Measurements from ENCODE around the gene C16orf82.
A peak's percentile ranks its signal among the peaks of the same experiment; 100 is the strongest.

C16orf82 gene

GRCh38 chr16:27088216-27088615 lies 21.5 kb downstream of the C16orf82 start:
- DNase-seq (ENCODE audit: low spot score): no peak

GRCh38 chr16:27096375-27096774 lies 29.6 kb downstream of the C16orf82 start:
- no peak for DNase-seq (ENCODE audit: low spot score)

DNA sequence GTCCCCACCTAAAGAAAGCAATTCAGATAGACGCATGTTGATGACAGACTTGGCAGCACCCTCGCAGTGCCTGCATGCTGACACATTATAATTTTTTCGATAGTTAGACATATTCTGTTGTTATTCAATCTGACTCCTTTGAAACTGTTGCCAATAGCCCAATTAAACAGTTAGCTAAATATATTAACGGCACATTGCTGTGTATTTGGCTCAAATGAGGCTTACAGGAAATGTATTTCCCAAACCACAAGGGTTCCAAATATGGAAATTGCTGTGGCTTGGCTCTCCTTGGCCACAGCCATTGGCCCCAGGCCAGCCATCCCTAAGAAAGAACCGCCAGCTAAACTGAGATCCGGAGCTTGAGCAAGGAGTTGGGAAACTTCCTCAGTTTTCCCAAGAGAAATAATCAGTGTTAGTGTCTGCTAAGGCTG lies 31.1 kb downstream of the C16orf82 start:
- no peak for DNase-seq (ENCODE audit: low spot score)

DNA sequence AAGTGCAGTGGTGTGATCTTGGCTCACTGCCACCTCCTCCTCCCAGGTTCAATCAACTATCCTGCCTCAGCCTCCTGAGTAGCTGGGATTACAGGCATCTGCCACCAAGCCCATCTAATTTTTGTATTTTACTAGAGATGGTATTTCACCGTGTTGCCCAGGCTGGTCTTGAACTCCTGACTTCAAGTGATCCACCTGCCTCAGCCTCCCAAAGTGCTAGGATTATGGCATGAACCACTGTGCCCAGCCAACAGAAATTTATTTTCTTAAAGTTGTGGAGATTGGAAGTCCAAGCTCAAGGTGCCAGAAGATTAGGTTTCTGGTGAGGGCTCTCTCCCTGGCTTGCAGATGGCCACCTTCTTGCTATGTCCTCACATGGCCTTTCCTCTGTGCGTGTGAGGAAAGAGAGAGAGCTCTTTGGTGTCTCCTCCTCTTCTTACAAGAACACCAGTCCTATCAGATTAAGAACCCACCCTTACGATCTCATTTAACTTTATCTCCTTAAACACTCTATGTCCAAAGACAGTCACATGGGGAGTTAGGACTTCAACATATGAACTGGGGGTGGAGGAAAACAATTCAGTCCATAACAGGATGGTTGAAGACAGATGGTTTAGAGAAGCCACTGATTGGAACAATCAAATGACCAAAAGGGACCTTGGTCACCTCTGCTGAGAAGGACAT lies 31.8 kb downstream of the C16orf82 start:
- DNase-seq (ENCODE audit: low spot score): no peak

GRCh38 chr16:27102701-27103575 lies 36.2 kb downstream of the C16orf82 start:
- no peak for DNase-seq (ENCODE audit: low spot score)

DNA sequence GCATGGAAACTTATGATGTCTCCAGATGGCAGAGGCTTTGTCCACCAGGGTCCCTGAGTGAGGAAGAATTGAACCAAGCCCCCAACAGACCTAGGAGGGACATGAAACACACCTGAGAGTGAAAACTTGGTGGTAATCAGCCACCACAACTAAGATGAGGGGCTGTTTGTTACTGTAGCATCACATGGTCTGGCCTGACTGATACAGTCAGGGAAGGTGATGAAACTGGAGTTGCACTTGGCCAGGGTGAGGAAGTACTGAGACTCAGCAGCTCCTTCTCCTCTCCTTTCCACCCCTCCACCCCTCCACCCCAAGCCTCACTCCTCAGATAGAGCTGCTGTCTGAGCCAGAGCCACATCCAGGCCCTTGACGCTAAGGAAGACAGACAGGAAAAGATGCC lies 37.2 kb downstream of the C16orf82 start:
- no peak for DNase-seq (ENCODE audit: low spot score)

GRCh38 chr16:27106305-27106704 lies 39.6 kb downstream of the C16orf82 start:
- no peak for DNase-seq (ENCODE audit: low spot score)

- DNase-seq (ENCODE audit: low spot score): no peak
Observed at GRCh38 chr16:27107185-27107592, 40.5 kb downstream of the C16orf82 start.

- DNase-seq (ENCODE audit: low spot score): no peak
Observed at GRCh38 chr16:27108051-27108770, 41.5 kb downstream of the C16orf82 start.

DNA sequence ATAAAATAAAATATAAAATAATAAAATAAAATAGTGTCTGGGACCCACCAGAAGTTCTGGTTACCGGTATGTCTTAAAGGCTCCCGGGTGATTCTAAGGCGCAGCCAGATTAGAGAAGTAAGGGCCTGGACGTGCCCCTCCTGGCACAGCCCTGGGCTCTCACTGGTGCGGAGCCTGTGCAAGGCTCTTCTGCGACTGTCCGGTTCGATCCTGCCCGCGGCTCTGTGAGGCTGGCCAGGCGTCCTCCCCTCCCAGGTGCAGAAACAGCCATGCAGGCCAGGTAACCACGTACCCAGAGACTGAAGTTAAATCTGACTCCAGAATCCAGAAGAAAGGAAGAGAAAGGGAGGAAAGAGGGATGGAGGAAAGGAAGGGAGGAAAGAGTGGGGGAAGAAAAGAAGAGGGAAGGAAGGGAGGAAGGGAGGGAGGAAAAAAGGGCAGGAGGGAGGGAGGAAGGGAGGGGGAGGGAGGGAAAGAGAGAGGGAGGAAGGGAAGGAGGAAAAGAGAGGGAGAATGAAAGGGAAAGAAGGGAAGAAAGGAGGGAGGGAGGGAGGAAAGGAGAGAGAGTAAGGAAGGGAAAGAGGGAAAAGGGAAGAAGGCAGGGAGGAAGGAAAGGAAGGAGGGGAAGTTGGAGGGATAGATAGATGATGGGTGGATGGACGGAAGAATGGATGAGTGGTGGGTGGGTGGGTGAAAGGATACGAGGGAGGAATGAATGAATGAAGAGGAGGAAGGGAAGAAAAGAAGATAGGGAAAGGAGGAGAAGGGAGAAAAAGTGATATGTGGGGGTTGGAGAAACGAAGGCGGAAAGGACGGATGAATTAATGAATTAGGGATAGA lies 42.3 kb downstream of the C16orf82 start:
- DNase-seq (ENCODE audit: low spot score): no peak

GRCh38 chr16:27109666-27110523 lies 43.2 kb downstream of the C16orf82 start:
- DNase-seq (ENCODE audit: low spot score): peak; percentile 6

- DNase-seq (ENCODE audit: low spot score): no peak
Observed at GRCh38 chr16:27110524-27110896, 43.8 kb downstream of the C16orf82 start.

DNA sequence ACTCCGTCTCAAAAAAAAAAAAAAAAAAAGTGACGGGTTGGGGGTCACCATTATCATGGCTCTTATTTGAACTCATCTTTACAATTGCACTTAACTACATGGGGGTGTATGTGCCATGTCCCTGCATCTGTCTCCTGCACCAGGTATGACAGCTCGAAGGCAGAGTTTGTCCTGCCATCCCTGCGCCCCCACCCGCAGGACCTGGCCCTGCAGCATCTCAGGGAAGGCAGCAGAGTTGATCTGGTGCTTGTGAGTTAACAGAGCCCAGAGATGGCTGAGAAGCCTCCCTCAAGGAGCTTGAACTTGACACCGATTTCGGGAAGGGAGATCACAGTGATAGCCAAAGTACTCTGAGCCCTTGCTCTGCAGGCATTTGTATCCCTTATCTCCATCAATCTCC lies 44.8 kb downstream of the C16orf82 start:
- DNase-seq (ENCODE audit: low spot score): no peak

DNA sequence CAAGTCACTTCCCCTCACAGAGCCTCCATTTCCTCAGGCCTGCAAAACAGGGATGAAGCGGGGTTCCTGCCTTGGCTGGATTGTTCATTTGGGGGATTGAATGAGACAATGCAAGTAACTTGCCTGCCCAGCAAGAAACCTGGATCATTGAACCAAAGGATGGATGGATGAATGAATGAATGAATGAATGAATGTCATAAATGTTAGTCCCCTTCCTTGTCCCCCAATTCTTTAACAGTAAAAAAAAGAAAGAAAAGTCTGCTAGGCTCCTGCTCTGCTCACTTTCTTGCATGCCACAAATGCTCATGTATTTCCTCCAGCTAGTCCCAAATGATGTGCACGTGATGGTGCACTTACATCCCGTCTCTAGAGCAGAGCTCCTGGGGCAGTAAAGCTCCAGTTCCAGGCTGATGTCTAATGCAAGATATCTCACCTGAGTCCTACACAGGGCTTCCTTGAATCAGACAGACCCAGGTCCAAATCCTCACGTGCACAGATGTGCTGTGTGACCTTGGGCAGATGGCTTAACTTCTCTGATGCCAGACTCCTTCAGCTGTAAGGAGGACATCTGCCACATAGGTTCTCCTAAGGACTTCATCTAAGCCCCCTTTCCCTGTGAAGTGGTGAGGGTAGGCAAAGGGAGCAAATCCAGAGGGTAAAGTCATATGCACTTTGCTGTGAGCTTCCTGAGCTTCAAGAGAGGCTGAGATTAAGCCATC lies 45.5 kb downstream of the C16orf82 start:
- no peak for DNase-seq (ENCODE audit: low spot score)

- DNase-seq (ENCODE audit: low spot score): no peak
Observed at GRCh38 chr16:27113341-27113841, 46.7 kb downstream of the C16orf82 start.

- no peak for DNase-seq (ENCODE audit: low spot score)
Observed at GRCh38 chr16:27114006-27114405, 47.3 kb downstream of the C16orf82 start.

GRCh38 chr16:27118526-27118925 lies 51.8 kb downstream of the C16orf82 start:
- DNase-seq (ENCODE audit: low spot score): no peak

Measured in pons (tissue), 1 donor.